ENCODE measurements around the gene HLA-DMA.

DNA sequence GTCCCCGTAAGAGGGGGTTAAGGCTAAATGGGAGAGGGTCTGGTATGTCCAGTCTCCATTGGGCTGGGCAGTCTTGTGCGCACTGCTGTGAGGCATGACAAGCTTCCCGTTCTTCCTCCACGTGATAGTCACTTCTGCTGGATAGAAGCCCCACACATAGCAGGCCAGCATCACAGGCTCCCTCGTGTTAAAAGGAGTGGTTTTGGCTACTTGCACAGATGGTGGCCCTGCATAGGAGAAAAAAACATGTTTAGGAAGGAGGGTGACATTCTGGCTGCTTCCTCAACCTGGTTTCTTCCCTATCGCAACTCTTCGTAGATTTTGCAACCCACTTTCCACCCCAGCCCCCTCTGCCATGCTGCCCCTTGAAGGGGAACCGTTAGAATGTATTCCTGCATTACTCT, 15.7 kb downstream of the HLA-DMA start:
- no peak for TF ChIP-seq SIN3A (IDR thresholded peaks at IDR 0.05; ENCODE audit: borderline replicate concordance, insufficient read depth, low read depth, low read length)
- TF ChIP-seq, protein P1, sequence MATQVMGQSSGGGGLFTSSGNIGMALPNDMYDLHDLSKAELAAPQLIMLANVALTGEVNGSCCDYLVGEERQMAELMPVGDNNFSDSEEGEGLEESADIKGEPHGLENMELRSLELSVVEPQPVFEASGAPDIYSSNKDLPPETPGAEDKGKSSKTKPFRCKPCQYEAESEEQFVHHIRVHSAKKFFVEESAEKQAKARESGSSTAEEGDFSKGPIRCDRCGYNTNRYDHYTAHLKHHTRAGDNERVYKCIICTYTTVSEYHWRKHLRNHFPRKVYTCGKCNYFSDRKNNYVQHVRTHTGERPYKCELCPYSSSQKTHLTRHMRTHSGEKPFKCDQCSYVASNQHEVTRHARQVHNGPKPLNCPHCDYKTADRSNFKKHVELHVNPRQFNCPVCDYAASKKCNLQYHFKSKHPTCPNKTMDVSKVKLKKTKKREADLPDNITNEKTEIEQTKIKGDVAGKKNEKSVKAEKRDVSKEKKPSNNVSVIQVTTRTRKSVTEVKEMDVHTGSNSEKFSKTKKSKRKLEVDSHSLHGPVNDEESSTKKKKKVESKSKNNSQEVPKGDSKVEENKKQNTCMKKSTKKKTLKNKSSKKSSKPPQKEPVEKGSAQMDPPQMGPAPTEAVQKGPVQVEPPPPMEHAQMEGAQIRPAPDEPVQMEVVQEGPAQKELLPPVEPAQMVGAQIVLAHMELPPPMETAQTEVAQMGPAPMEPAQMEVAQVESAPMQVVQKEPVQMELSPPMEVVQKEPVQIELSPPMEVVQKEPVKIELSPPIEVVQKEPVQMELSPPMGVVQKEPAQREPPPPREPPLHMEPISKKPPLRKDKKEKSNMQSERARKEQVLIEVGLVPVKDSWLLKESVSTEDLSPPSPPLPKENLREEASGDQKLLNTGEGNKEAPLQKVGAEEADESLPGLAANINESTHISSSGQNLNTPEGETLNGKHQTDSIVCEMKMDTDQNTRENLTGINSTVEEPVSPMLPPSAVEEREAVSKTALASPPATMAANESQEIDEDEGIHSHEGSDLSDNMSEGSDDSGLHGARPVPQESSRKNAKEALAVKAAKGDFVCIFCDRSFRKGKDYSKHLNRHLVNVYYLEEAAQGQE (IDR thresholded peaks at IDR 0.05; ENCODE audit: insufficient read depth in 1 of 2, low read depth in 2 of 2, low read length in 1 of 2) = no peak
- TF ChIP-seq, protein P2, sequence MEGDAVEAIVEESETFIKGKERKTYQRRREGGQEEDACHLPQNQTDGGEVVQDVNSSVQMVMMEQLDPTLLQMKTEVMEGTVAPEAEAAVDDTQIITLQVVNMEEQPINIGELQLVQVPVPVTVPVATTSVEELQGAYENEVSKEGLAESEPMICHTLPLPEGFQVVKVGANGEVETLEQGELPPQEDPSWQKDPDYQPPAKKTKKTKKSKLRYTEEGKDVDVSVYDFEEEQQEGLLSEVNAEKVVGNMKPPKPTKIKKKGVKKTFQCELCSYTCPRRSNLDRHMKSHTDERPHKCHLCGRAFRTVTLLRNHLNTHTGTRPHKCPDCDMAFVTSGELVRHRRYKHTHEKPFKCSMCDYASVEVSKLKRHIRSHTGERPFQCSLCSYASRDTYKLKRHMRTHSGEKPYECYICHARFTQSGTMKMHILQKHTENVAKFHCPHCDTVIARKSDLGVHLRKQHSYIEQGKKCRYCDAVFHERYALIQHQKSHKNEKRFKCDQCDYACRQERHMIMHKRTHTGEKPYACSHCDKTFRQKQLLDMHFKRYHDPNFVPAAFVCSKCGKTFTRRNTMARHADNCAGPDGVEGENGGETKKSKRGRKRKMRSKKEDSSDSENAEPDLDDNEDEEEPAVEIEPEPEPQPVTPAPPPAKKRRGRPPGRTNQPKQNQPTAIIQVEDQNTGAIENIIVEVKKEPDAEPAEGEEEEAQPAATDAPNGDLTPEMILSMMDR (IDR thresholded peaks at IDR 0.05) = no peak
